WTC11 (cell line): Measurements from ENCODE around the gene IL7R. TPM values are rescaled to one million over a fixed set of nuclear protein-coding genes. Genes with fewer than 3 reads are reported as not detected.

Experiments
- ATAC-seq: fragments of 200-7000 bp; cut with Tn5 transposase; 2 replicates; pipeline ENCODE4 v1.10.0; 2021; ENCODE audit warnings: mild to moderate bottlenecking, moderate library complexity
- CTCF ChIA-PET: fragments of 300-600 bp; sonication (Branson Sonifier 250); formaldehyde crosslinking; loops from one replicate; lab custom pipeline; 2021; ENCODE audit warnings: antibody characterized with exemption; lab: Charles Lee
- POLR2A ChIA-PET: fragments of 350-600 bp; sonication (Branson Sonifier 250); formaldehyde crosslinking; loops from one replicate; lab custom pipeline; 2021; ENCODE audit warnings: antibody characterized with exemption; lab: Charles Lee
- DNase-seq: peaks from one replicate; pipeline ENCODE4 v3.0.0; 2021; ENCODE audit warnings: low spot score
- H3K27ac Mint-ChIP-seq: 2 replicates; pipeline ENCODE4 v1.8.0; 2021; ENCODE audit warnings: mixed read lengths
- H3K27me3 Mint-ChIP-seq: 2 replicates; pipeline ENCODE4 v1.8.0; 2021; ENCODE audit warnings: low read depth, mild to moderate bottlenecking, moderate library complexity, mixed read lengths
- H3K36me3 Mint-ChIP-seq: 2 replicates; pipeline ENCODE4 v1.8.0; 2021; ENCODE audit warnings: mixed read lengths
- H3K4me1 Mint-ChIP-seq: 2 replicates; pipeline ENCODE4 v1.8.0; 2022; ENCODE audit warnings: mixed read lengths
- H3K4me3 Mint-ChIP-seq: 2 replicates; pipeline ENCODE4 v1.8.0; 2021; ENCODE audit warnings: mild to moderate bottlenecking, moderate library complexity, mixed read lengths
- H3K9me3 Mint-ChIP-seq: 2 replicates; pipeline ENCODE4 v1.8.0; 2021; ENCODE audit warnings: mixed read lengths
- ATF1 ChIP-seq: sonication (generic); formaldehyde crosslinking; IDR thresholded peaks from 2 replicates; pipeline ENCODE4 v1.8.1; 2023; ENCODE audit warnings: mild to moderate bottlenecking, moderate library complexity, missing genetic modification reagents
- ATF2 ChIP-seq: sonication (generic); formaldehyde crosslinking; IDR thresholded peaks from 2 replicates; pipeline ENCODE4 v1.8.1; 2022; ENCODE audit warnings: low read depth, missing genetic modification reagents, borderline replicate concordance
- ATF3 ChIP-seq: sonication (generic); formaldehyde crosslinking; conservative IDR thresholded peaks from 2 replicates; pipeline ENCODE4 v1.8.1; 2022; ENCODE audit warnings: mild to moderate bottlenecking, missing genetic modification reagents
- ELF4 ChIP-seq: sonication (generic); formaldehyde crosslinking; IDR thresholded peaks from 2 replicates; pipeline ENCODE4 v1.8.1; 2022; ENCODE audit warnings: low read depth, mild to moderate bottlenecking, moderate library complexity, missing genetic modification reagents
- ERG ChIP-seq: fragments of 250-450 bp; sonication (Bioruptor Pico); IDR thresholded peaks from 2 replicates; pipeline ENCODE4 v1.8.0; 2021; ENCODE audit warnings: mild to moderate bottlenecking
- ETV6 ChIP-seq: sonication (generic); formaldehyde crosslinking; IDR thresholded peaks from 2 replicates; pipeline ENCODE4 v1.8.1; 2022; ENCODE audit warnings: mild to moderate bottlenecking, missing genetic modification reagents
- FOXK1 ChIP-seq: sonication (generic); formaldehyde crosslinking; IDR thresholded peaks from 2 replicates; pipeline ENCODE4 v1.8.0; 2022; ENCODE audit warnings: mild to moderate bottlenecking, moderate library complexity, missing genetic modification reagents
- GABPB1 ChIP-seq: sonication (generic); formaldehyde crosslinking; IDR thresholded peaks from 2 replicates; pipeline ENCODE4 v1.8.1; 2023; ENCODE audit warnings: mild to moderate bottlenecking, missing genetic modification reagents
- GRHL2 ChIP-seq: fragments of 250-450 bp; sonication (Bioruptor Pico); IDR thresholded peaks from 2 replicates; pipeline ENCODE4 v1.8.0; 2022; ENCODE audit warnings: mild to moderate bottlenecking, moderate library complexity; ENCODE audit not compliant: insufficient replicate concordance, severe bottlenecking
- HMGA2 ChIP-seq: fragments of 250-450 bp; sonication (Bioruptor Pico); IDR thresholded peaks from 2 replicates; pipeline ENCODE4 v1.4.0; 2021; ENCODE audit warnings: mild to moderate bottlenecking, moderate library complexity
- IRF2 ChIP-seq: sonication (generic); formaldehyde crosslinking; IDR thresholded peaks from 2 replicates; pipeline ENCODE4 v1.8.0; 2022; ENCODE audit warnings: low read depth, missing genetic modification reagents, borderline replicate concordance
- JAZF1 ChIP-seq: fragments of 250-450 bp; sonication (Bioruptor Pico); IDR thresholded peaks from 2 replicates; pipeline ENCODE4 v1.9.0; 2021; ENCODE audit warnings: moderate library complexity, mild to moderate bottlenecking, inconsistent platforms
- NR2C2 ChIP-seq: sonication (generic); formaldehyde crosslinking; IDR thresholded peaks from 2 replicates; pipeline ENCODE4 v1.8.0; 2022; ENCODE audit warnings: mild to moderate bottlenecking, missing genetic modification reagents
- NR3C1 ChIP-seq: sonication (generic); formaldehyde crosslinking; conservative IDR thresholded peaks from 2 replicates; pipeline ENCODE4 v1.8.1; 2023; ENCODE audit warnings: low read depth, mild to moderate bottlenecking, missing genetic modification reagents
- PRDM15 ChIP-seq: sonication (generic); formaldehyde crosslinking; IDR thresholded peaks from 2 replicates; pipeline ENCODE4 v1.8.0; 2022; ENCODE audit warnings: missing genetic modification reagents
- SMAD3 ChIP-seq: sonication (generic); formaldehyde crosslinking; IDR thresholded peaks from 2 replicates; pipeline ENCODE4 v1.8.0; 2022; ENCODE audit warnings: missing genetic modification reagents, mild to moderate bottlenecking, borderline replicate concordance
- SMAD4 ChIP-seq: sonication (generic); formaldehyde crosslinking; IDR thresholded peaks from 2 replicates; pipeline ENCODE4 v1.8.0; 2022; ENCODE audit warnings: mild to moderate bottlenecking, missing genetic modification reagents
- SP1 ChIP-seq: sonication (generic); formaldehyde crosslinking; conservative IDR thresholded peaks from 2 replicates; pipeline ENCODE4 v1.8.1; 2022; ENCODE audit warnings: missing genetic modification reagents
- STAT6 ChIP-seq: sonication (generic); formaldehyde crosslinking; conservative IDR thresholded peaks from 2 replicates; pipeline ENCODE4 v1.8.1; 2023; ENCODE audit warnings: mild to moderate bottlenecking, low read depth, missing genetic modification reagents, moderate library complexity
- ZBTB21 ChIP-seq: sonication (generic); formaldehyde crosslinking; IDR thresholded peaks from 2 replicates; pipeline ENCODE4 v1.8.1; 2023; ENCODE audit warnings: mild to moderate bottlenecking, missing genetic modification reagents, borderline replicate concordance
- ZBTB43 ChIP-seq: sonication (generic); formaldehyde crosslinking; IDR thresholded peaks from 2 replicates; pipeline ENCODE4 v1.8.1; 2023; ENCODE audit warnings: mild to moderate bottlenecking, missing genetic modification reagents
- ZNF232 ChIP-seq: sonication (generic); formaldehyde crosslinking; IDR thresholded peaks from 2 replicates; pipeline ENCODE4 v1.8.0; 2022; ENCODE audit warnings: mild to moderate bottlenecking, missing genetic modification reagents
- ZNF263 ChIP-seq: sonication (generic); formaldehyde crosslinking; IDR thresholded peaks from 2 replicates; pipeline ENCODE4 v1.8.1; 2022; ENCODE audit warnings: low read depth, mild to moderate bottlenecking, moderate library complexity, missing genetic modification reagents
- ZNF671 ChIP-seq: fragments of 250-450 bp; sonication (Bioruptor Pico); IDR thresholded peaks from 2 replicates; pipeline ENCODE4 v1.8.0; 2021; ENCODE audit warnings: mild to moderate bottlenecking
- total RNA-seq: library from RNA; stranded (reverse); gene quantifications from 3 replicates; pipeline ENCODE4 v1.2.3, GENCODE V29; 2021

The IL7R gene
- total RNA-seq, 1 experiment from 2014 or later, result 0.57 TPM

GRCh38 chr5:35863159-35863558, 6.5 kb downstream of the IL7R start:
- Mint-ChIP-seq H3K9me3 (peaks cover 26% of the 10 kb centered on the region), H3K4me1 (peaks cover 32% of the 10 kb centered on the region), H3K36me3 (peaks cover 6% of the 10 kb centered on the region; the same call in 1 of the 2 replicates), H3K27me3 (peaks cover 8% of the 10 kb centered on the region), H3K27ac (no peak overlapping the region), H3K4me3 (no peak overlapping the region)
- ChIA-PET CTCF (no interaction called here), POLR2A (no interaction called here)
- DNase-seq (no peak), ATAC-seq (no peak)
- TF ChIP-seq NR2C2 (CRISPR knock-in tag) (no peak), SP1 (no peak), GABPB1 (CRISPR knock-in tag) (no peak), ZBTB43 (no peak), ERG (CRISPR knock-in tag) (no peak), ATF1 (CRISPR knock-in tag) (no peak), NR3C1 (CRISPR knock-in tag) (no peak), ETV6 (no peak), SMAD4 (CRISPR knock-in tag) (no peak), FOXK1 (CRISPR knock-in tag) (no peak), ZBTB21 (no peak), HMGA2 (no peak), ATF2 (CRISPR knock-in tag) (no peak), IRF2 (no peak), STAT6 (no peak)

GRCh38 chr5:35867998-35868397, 11.3 kb downstream of the IL7R start:
- Mint-ChIP-seq H3K27me3 (peaks cover 11% of the 10 kb centered on the region), H3K4me3 (no peak overlapping the region)
- CTCF ChIA-PET, result no interaction called here
- no peak for TF ChIP-seq ZNF232 (CRISPR knock-in tag)
- TF ChIP-seq GRHL2 (CRISPR knock-in tag), result no peak
- no peak for TF ChIP-seq PRDM15
- no peak for TF ChIP-seq JAZF1 (CRISPR knock-in tag)
- TF ChIP-seq ZNF263 (CRISPR knock-in tag), result no peak
- no peak for TF ChIP-seq ATF3
- TF ChIP-seq ELF4 (CRISPR knock-in tag), result no peak
- TF ChIP-seq ERG (CRISPR knock-in tag), result no peak
- TF ChIP-seq SMAD3 (CRISPR knock-in tag), result no peak
- TF ChIP-seq ZNF671 (CRISPR knock-in tag), result no peak
- TF ChIP-seq, all 79 proteins: peak for 0
- Mint-ChIP-seq H3K36me3 (peaks cover 6% of the 10 kb centered on the region; the same call in 1 of the 2 replicates), H3K9me3 (peaks cover 21% of the 10 kb centered on the region), H3K27ac (no peak overlapping the region), H3K4me1 (no peaks in the 10 kb centered on the region)
- no peak for ATAC-seq
- POLR2A ChIA-PET, result no interaction called here
- DNase-seq, result no peak
